HG02943 (cell line): ENCODE results near the gene PSMA7.

Source experiments
- ATAC-seq: cut with Tn5 transposase; IDR thresholded peaks from one replicate; pipeline ENCODE4 v1.9.1; 2021; ENCODE audit warnings: mild to moderate bottlenecking, low read depth, moderate library complexity; ENCODE audit not compliant: unreplicated experiment

Gene PSMA7

DNA sequence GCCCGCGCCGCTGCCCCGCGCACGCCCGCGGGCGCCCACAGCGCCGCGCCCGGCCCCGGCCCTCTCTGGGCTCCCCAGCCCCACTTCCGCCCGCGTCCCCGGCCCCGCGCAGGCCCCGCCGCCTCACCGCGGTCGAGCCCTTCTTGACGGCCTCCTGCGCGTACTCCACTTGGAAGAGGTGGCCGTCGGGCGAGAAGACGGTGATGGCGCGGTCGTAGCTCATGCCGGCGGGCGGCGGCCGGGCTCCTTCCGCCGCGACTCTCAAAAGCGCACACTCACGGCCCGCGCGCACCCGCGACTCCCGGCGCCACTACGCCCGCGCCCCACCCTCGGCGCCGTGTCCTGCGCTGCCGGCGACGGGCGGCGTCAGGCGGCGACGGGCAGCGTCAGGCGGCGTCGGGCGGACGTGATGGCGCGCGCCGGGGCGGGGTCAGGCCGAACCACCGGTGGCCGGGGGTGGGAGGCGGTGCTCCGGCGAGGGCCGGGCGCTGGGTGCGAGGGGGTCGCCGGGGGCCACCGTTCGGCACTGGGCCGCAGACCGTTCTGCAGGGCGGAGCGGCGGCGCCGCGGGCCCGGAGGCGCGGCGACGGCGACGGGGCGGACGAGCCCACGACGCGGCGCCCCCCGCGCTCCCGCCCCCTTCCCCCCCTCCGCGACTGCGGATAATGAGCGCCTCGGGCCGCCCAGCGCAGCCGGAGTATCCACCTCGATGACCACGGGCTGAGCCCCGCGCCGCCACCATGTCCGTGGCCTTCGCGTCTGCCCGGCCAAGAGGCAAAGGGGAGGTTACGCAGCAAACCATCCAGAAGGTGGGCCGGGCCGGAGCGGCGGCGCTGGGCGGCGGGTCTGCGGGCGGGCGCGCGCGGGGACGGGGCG is at the start of gene PSMA7, which contains the start of gene SS18L1:
Gene PSMA7 (minus strand): TSS at position 314 of the 876 bp plus-strand sequence. CDS start 91 bp downstream, at position 223.
Gene SS18L1 (plus strand): TSS at position 689 of the 876 bp plus-strand sequence. CDS start 52 bp downstream, at position 741.
- ATAC-seq = peak; percentile 71

DNA sequence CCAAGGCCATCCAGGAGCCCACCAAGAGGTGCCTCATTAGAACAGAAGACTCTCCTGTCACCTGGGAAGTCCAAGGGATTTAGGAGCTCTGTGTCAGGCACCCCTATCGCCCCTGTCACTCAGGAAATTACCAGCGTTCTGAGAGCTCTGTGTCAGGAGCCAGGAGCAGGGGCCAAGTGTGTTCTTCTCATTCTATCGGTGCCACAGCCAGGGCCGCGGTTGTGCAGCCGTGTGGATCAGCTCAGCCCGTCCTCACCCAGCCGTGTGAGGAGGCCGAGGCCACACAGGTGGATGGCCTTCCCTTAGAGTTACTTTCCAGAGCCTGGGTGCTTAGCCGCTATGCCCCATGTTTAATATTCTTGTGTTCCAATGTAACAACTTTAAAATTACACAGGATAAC is 49.4 kb upstream of the PSMA7 start:
- no peak for ATAC-seq

- no peak for ATAC-seq
Observed at GRCh38 chr20:62191781-62192559, 48.8 kb upstream of the PSMA7 start.

DNA sequence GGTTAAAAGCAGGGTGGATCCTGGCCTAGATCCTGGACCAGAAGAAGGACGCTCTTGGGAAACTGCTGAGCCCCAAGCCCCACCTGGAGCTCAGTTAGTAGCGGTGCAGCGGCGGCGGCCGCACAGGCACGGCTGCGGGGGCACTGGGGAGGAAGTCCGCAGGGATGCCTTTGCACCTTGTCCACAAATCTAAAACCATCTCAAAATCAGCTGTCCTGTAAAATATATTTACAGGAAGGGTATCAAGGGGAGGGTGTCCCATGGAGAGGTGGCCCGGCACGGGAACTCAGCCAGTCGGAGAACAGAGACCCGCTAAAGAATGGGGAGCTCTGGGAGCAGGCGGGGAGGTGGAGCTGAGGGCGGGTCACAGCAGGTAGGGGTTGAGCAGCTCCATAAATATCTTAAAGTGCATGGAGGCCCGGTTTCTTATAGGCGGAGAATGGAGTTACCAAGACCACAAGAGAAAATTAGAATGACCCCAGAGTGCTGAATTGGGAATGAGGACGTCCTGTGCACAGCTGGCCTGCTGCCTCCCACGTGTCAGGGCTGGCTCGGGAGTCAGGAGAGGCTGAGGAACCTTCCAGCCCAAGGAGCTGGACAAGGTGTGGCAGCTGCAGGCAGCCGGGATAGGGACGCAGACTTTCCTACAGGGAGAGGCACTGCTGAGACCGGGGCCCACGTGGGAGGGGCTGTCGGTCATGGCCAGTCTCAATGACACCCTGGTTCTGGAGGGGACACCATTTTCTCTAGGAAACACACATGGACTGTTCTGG is 47.6 kb upstream of the PSMA7 start:
- no peak for ATAC-seq

DNA sequence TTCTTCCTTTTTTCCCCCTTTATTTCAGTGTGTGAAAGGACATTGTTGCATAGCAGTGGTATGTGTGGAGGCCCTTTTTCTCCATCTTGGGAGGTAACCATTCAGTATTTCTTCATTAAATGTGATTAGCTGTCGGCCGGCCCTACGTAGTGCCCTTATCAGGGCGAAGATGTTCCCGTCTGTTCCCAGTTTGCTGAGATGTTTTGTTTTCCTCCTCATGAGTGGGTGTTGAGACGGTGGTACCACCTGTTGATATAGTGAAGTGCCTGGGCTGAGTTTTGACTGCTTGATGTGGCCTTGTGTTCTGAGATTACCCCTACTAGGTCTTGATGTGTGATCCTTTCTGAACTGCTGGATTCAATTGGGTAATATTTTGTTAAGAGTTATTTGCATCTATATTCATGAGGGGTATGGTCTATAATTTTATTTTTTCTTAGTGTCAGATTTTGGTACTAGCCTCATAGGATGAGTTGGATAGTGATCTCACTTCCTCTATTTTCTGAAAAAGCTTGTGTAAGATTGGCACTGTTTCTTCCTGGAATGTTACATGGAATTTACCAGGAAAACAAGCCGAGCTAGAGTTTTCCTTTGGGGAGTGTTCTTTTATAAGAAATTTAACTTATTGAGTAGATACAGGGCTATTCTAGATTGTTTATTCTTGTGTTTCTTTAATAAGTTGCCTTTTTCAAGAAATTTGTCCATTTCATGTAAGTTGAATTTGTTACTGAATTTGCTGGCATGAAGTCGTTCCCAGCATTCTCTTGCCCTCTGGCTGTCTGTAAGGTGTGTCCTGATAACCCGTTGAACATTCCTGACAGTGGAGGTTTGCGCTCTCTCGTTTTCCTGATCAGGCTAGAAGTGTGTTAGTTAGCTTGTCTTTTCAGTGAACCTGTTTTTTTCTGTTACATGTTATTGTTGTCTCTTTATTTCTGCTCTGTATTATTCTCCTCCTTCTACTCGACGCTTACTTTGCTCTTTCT is 44.0 kb upstream of the PSMA7 start:
- ATAC-seq = no peak

- no peak for ATAC-seq
Observed at GRCh38 chr20:62186096-62186426, 42.9 kb upstream of the PSMA7 start.

GRCh38 chr20:62183426-62184142 is 40.4 kb upstream of the PSMA7 start:
- no peak for ATAC-seq

DNA sequence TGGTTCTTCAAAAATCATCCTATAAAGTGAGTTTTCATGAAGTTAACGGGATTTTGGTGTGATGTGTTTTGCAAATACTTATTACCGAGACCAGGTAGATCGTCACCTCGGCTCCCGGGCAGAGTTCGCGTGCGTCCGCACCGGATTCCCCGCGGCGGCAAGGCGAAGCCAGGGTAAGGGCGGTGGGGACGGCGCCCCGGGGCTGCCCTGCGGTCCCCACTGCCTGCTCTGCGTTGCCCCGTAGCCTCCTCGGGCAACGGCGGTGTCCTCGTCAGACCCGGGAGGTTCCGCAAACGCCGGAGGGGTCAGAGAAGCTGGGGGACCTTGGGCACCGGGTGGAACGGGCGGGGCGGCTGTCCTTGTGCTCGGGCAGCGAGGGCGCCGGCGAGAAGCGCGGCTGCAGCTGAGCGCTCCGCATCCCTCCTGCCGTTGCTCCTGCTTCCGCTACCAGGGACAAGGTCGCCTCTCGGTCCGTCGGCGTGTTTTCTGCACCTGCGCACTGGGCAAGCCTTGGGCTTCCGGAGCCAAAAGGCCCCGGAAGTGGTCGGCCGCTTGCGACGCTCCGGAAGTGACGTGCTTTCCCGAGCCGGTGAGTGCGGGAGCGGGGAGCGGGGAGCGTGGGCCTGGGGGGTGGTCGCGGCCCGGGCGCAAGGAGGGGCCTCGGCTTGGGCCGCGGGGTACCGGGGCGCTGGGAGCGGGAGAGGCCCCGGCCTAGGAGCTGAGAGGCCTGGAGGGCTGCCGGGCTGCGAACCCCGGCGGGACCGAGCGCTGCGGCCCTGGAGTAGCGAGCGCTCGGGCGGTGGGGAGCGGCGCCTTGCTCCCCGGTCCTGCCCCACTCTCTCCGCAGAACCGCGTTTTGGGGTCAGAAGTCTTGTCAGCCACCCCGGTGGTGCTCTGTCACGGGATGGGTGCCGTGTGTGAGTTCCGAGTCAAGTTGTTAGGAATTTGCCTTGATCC is 39.6 kb upstream of the PSMA7 start, which contains the start of gene MTG2:
Gene MTG2 (plus strand): TSS at position 560 of the 957 bp plus-strand sequence. CDS start 10,393 bp downstream, outside the sequence.
- peak; percentile 95 for ATAC-seq

DNA sequence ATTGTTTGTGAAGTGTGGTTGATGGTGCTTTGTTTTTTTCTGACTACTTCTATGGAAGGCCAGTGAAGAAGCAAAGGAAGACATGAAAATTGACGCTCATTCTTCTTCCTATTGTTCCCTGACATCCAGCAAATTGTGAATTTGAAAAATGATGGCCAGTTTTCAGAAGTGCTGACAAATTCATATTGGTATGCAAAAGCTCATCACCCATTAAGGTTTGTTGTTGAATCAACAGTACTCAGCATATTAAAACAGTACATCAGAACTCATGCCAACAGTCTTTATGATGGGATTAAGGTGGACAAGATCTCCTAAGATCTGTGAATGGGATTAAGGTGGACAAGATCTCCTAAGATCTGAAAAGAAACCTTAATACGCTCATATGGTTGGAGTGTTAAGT is 38.6 kb upstream of the PSMA7 start:
- ATAC-seq = no peak

- ATAC-seq = no peak
Observed at GRCh38 chr20:62179162-62179504, 35.9 kb upstream of the PSMA7 start.

DNA sequence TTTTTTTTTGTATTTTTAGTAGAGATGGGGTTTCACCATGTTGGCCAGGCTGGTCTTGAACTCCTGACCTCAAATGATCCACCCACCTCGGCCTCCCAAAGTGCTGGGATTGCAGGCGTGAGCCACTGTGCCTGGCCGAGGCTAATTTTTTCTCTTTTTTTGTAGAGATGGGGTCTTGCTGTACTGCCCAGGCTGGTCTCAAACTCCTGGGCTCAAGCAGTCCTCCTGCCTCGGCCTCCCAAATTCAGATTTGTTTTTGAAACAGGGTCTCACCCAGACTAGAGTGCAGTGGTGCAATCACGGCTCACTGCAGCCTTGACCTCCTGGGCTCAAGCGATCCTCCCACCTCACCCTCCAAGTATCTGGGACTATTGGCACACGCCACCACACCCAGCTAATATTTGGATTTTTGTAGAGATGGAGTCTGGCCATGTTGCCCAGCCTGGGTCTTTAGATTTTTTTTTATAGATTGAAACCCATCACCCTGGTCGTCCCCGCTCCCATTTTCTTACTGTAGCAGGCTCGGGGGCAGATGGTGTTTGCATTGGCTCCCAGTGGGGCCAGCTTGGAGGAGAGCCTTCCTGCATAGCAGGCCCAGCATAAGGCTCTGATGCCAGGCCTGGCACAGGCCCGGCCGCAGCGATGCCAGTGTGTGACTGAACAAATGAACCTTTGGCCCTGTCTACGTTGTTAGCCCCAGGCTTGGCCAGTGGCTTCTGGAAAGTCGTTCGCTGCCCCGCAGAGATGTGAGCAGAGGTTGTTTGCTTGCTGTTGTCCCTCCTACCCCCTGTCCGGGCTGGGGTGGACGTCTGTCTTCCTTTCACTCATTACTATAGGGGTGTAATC is 35.3 kb upstream of the PSMA7 start:
- no peak for ATAC-seq

- ATAC-seq = no peak
Observed at GRCh38 chr20:62177307-62177706, 34.1 kb upstream of the PSMA7 start.

DNA sequence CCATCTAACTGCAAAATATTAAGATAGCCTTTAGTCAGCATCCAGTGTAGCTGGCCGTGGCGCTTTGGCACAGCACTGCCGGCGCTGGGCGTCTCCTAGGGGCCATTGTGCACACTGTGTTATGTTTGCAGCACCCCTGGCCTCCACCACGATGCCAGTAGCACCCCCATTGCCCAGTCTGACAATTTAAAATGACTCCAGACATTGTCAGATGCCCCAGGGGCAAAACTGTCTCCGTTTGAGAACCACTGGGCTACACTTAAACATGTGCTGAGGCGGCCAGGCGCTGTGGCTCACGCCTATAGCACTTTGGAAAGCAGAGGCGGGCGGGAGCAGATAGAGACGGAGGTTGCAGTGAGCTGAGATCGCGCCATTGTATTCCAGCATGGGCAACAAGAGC is 33.7 kb upstream of the PSMA7 start:
- no peak for ATAC-seq

DNA sequence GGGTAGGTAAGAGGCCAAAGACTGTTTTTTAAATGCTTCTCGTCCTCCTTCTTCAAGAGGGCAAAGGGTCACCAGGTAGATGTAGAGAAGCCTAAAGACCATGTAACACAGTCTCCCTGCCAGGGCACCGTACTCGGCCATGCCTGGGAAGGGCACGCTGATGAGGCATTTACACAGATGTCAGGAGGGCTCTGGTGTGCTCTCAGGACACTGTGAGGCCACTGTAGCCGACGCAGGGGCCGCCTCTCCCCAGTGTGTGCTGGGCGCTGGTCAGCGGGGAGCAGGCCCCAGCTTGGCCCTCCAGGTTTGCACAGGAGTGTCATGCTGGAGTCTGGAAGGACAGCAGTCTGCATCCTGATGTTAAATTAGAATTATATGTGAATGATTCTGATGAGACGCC is 32.5 kb upstream of the PSMA7 start:
- ATAC-seq = no peak

GRCh38 chr20:62174870-62175624 is 31.9 kb upstream of the PSMA7 start:
- no peak for ATAC-seq
